Stomach smooth muscle (tissue), 2 donors: Measurements from ENCODE around the gene PWWP2B.

ENCODE experiments used
- H3K27ac ChIP-seq: one replicate; pipeline ENCODE4 v1.7.0; 2013; ENCODE audit warnings: mild to moderate bottlenecking, low read length, inconsistent platforms
- H3K27me3 ChIP-seq, 2 donors: one replicate each; pipeline ENCODE4 v1.7.0; 2013; ENCODE audit warnings: low read length in 2 of 2; ENCODE audit not compliant: insufficient read depth in 2 of 2, control insufficient read depth in 1 of 2
- H3K36me3 ChIP-seq, 2 donors: one replicate each; pipeline ENCODE4 v1.7.0; 2013; ENCODE audit warnings: low read length in 2 of 2; ENCODE audit not compliant: control insufficient read depth in 2 of 2, insufficient read depth in 2 of 2
- H3K4me1 ChIP-seq: one replicate; pipeline ENCODE4 v1.7.0; 2013; ENCODE audit warnings: low read length; ENCODE audit not compliant: control insufficient read depth, insufficient read depth
- H3K4me3 ChIP-seq, 2 donors: one replicate each; pipeline ENCODE4 v1.7.0; 2013; ENCODE audit warnings: low read length in 2 of 2
- H3K9ac ChIP-seq, 2 donors: one replicate each; pipeline ENCODE4 v1.7.0; 2013; ENCODE audit warnings: low read length in 2 of 2, mild to moderate bottlenecking in 1 of 2
- H3K9me3 ChIP-seq, 2 donors: one replicate each; pipeline ENCODE4 v1.7.0; 2013; ENCODE audit warnings: low read length in 2 of 2; ENCODE audit not compliant: control insufficient read depth in 2 of 2
- donor health status: healthy.
- donor health status: Pancreatic carcinoma.

The PWWP2B gene

DNA sequence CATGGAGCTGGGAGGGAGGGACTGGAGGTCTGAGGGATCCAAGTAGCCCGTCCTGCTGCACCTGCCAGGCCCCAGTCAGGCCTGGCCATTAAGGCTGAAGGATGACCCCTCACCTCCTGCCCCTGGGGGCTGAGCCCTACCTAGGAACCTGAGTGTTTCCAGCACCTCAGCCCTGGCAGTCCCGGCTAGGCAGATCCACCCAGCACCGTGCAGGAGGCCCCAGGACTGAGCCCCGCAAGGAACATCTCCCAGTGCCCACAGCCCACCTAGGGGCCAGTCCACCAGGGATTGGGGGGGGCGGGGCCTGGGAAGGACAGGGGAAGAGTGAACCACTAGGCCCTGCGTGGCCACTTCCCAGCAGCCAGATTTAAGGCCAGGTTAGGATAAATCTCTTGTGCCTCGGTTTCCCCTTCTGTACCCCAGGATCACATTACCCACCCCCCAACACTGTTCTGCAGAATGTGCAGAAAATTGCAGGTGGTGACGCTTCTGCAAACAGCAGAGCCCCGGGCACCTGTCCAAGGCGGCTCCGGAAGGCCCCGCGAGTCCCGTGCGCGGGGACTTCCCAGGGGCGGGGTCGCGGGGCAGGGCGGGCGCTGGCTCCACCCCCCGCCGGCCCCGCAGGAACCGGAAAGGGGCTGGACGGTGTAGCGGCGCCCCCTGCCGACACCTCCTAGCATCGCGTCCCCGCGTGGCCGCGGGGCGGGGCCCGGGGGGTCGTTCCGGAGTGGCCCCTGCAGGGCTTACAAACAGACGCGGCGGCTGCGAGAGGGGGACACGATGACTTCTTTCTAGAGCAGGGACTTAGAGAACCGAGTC, 55.9 kb downstream of the PWWP2B start:
- H3K27ac ChIP-seq: no peak overlapping the region
- H3K27me3 ChIP-seq: no peaks in the 10 kb centered on the region
- peak overlapping the region in 1 of 2 donors; percentile 51 for H3K9ac ChIP-seq
- no peaks in the 10 kb centered on the region for H3K36me3 ChIP-seq
- peaks cover 15% of the 10 kb centered on the region for H3K4me1 ChIP-seq
- no peaks in the 10 kb centered on the region for H3K9me3 ChIP-seq
- H3K4me3 ChIP-seq: peak overlapping the region; percentile 35 to 61

DNA sequence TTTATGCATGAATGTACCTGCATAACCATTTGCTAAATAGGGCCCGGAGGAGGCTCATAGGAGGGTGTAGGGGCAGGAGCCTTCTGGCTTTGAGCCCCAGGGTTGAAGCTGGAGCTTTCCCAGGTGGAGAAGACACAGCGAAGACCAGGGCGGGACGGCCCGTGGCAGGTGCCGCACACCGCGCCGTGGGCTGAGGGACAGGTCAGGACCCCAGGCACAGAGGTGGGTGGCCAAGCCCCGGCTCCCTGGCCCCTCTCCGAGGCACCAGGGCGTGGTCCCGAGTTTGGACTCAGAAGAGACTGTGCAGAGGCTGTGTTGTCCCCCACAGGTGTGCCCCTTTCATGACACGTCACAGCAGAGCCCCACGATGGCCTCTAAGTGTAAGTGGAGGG, 56.5 kb downstream of the PWWP2B start:
- Histone ChIP-seq H3K27me3 (no peaks in the 10 kb centered on the region), H3K4me1 (peaks cover 18% of the 10 kb centered on the region), H3K9ac (peak overlapping the region in 1 of 2 donors; percentile 51), H3K36me3 (no peaks in the 10 kb centered on the region), H3K9me3 (no peaks in the 10 kb centered on the region), H3K27ac (no peak overlapping the region), H3K4me3 (peak overlapping the region; percentile 31 to 61)

DNA sequence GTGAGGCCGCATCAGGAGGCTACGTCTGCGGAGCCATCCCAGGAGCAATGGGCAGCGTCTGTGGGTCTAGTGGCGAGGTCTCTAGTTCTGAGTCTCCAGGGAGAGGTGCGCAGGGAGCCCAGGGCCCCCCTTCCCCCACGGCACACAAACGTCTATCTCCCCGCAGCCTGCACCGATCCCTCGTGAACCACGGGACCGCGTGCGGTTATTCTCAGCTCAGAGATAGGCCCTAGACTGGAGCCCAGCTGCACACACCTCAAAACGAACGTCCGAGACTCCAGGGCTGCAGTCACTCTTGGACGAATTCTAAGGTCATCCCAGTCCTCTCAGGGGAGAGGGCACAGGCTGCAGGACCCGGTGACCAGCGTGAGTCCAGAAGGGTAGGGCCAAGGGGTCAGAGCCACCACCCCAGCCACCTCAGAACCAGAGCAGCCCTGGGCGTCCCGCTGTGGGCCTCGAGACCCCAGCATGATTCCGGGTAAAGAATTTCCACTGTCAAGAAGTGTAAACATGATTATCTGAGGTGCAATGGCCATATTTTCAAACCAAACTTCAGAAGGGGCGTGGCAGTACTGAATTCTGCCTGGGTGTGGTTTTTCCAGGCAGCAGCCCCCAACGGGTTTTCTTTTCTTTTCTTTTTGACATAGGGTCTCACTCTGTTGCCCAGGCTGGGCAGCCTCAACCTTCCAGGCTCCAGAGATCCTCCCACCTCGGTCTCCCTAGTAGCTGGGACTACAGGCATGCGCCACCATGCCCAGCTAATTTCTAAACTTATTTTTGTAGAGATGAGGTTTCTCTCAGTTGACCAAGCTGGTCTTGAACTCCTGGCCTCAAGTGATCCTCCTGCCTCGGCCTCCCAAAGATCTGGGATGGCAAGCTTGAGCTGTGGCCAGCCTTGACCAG, 57.5 kb downstream of the PWWP2B start:
- Histone ChIP-seq H3K9ac (no peak overlapping the region), H3K27ac (no peak overlapping the region), H3K4me3 (no peak overlapping the region), H3K4me1 (peaks cover 24% of the 10 kb centered on the region), H3K9me3 (no peaks in the 10 kb centered on the region), H3K36me3 (no peaks in the 10 kb centered on the region), H3K27me3 (no peaks in the 10 kb centered on the region)

DNA sequence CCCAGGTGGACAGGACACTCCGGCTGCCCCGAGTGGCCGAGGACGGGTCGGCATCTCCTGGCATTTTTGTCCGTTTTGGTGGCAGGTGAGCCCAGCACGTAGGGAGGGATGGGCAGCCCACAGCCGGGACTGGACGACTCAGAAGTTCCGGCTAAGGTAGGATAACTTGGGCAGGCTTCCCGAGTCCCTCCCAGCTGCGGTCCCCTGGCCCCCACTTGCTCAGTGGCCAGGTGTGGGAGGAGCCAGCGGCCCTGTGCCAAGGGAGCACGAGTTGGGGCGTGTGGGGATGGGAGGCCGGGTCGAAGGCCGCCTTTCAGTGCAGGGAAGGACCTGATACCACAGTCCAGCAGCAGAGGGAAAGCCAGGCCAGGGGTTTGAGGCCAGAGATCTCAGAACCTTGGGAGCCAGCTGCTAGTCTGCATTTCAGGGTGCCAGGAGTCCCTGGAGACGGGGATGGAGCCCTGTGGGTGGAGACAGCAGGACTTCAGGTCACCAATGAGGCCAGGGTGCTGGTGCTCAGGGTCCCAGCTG, 58.5 kb downstream of the PWWP2B start:
- Histone ChIP-seq H3K4me1 (peaks cover 24% of the 10 kb centered on the region), H3K4me3 (no peak overlapping the region)

DNA sequence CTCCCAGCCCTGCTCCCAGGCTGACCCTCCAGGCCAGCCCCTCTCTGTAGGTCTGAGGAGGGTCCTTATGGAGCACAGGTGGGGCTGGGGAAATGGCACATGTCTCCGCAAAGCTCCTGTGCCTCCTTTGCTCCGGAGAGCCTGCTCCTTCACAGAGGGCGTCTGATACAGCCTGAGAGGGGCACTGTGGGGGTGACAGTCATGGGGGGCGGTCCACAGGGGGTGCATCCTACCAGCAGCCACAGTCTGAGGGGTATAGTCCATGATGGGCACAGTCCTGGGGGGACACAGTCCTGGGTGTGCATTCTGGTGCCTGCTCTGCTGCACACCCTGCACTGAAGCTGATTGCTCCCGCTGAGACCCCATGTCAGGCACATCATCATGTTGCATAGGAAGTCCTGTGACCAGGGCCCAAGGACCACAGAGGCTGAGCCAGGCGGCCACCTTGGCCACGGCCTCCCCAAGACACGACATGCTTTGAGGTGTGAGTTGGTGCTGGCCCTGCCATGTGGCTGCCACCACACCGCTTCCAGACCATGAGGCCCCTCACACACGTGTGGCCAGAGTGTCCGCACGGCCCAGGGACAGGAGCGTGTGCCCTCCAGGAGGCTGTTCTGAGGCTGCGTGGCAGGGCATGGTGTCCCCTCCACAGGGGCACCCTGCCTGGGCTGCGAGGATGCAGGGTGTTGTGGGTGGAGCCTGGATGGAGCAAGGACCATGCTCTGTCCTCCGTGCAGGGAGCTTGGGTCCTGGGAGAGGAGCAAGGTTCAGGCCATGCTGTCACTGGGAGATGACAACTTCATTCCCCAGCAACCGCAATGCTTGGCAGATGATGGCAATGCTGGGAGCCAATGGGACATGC, 59.2 kb downstream of the PWWP2B start:
- H3K4me3 ChIP-seq: no peak overlapping the region
- H3K9ac ChIP-seq: no peak overlapping the region
- H3K9me3 ChIP-seq: no peaks in the 10 kb centered on the region
- H3K27me3 ChIP-seq: no peaks in the 10 kb centered on the region
- no peak overlapping the region for H3K27ac ChIP-seq
- peaks cover 24% of the 10 kb centered on the region for H3K4me1 ChIP-seq
- no peaks in the 10 kb centered on the region for H3K36me3 ChIP-seq

More for the DNA sequence above, 58.5 kb downstream of the PWWP2B start:
- Histone ChIP-seq H3K9me3 (no peaks in the 10 kb centered on the region), H3K36me3 (no peaks in the 10 kb centered on the region), H3K27me3 (no peaks in the 10 kb centered on the region), H3K27ac (no peak overlapping the region), H3K9ac (no peak overlapping the region)

DNA sequence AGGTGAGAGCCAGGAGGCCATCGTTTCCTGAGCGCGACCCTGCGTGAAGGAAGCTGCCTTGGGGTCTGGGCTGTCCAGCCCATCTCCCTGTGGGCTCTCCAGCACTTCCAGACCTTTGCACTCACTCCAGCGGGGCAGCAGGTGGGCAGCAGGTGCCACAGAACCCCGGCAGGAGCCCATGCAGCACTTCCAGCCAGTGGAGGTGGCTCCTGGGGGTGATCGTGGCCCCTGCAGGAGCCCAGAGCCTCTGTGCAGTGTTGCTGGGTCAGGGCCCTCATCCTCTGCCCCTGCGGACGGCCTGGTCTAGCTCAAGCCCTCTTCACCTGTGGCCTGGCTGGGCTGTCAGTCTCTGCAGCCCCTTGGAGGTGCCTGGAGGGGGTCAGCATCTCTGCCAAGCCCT, 59.9 kb downstream of the PWWP2B start:
- H3K9ac ChIP-seq: no peak overlapping the region
- H3K4me1 ChIP-seq: peaks cover 24% of the 10 kb centered on the region
- no peak overlapping the region for H3K27ac ChIP-seq
- no peaks in the 10 kb centered on the region for H3K27me3 ChIP-seq
- H3K9me3 ChIP-seq: no peaks in the 10 kb centered on the region
- H3K4me3 ChIP-seq: no peak overlapping the region
- no peaks in the 10 kb centered on the region for H3K36me3 ChIP-seq

DNA sequence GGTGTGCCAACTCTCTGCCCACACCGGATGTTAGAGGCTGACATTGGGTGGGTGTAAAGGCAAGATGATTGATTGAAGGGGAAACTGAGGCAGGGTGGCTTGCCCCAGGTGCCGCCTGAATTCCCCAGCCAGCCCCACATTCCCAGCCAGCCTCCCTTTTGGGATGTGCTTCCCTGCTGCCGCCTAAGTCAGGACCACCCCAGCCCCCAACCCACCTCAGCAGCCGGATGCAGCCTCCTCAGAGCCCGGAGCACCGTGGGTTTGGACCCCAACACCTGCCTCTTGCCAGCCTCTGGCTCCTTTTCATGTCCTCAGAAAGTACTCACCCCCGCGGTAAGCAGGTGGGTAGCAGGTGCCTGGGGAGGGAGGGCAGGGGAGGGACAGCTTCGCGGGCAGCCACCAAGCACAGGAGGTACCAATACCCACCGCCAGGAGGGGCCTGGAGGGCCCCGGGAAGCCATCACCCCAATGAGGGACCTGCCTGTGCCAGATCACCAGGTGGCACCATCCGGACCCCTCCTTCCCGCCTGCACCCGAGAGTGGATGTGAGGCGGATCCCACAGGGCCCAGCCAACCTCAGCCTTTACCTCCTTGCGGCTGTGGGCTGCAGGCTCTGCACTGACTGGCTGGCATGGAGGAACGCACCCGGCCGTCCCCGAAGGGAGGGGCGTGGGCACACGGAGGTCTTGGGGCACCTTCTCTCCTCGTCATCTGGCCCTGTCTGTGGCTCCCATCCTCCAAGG, 60.5 kb downstream of the PWWP2B start:
- Histone ChIP-seq H3K27me3 (no peaks in the 10 kb centered on the region), H3K4me3 (no peak overlapping the region), H3K27ac (no peak overlapping the region), H3K4me1 (peaks cover 20% of the 10 kb centered on the region), H3K36me3 (no peaks in the 10 kb centered on the region), H3K9ac (no peak overlapping the region), H3K9me3 (no peaks in the 10 kb centered on the region)

DNA sequence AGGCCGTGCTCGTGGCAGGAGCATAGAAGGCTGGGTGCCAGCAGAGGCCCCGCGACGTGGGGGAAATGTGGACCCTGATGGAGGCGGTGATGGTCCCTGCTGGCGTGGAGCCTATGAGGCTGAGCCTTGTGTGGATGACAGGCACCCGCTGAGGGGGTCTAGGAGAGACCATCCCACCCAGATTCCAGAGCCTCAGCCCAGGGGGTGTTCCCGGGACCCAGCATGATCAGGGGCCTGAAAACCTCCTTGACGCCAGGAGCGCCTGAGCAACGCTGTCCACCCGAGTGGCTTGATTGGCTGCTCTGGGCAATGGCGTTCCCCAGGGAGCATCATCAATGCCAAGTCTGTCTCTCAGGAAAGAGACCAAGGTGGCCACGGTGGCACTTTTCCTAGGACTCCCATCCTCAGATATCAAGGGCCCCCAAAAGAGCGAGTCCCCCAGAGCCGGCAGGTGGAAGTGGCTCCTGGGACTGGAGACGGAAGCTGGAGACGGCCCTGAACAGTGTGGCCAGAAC, 61.1 kb downstream of the PWWP2B start:
- Histone ChIP-seq H3K9ac (no peak overlapping the region), H3K36me3 (no peaks in the 10 kb centered on the region), H3K4me1 (peaks cover 19% of the 10 kb centered on the region), H3K27me3 (no peaks in the 10 kb centered on the region), H3K4me3 (no peak overlapping the region), H3K9me3 (no peaks in the 10 kb centered on the region), H3K27ac (no peak overlapping the region)

DNA sequence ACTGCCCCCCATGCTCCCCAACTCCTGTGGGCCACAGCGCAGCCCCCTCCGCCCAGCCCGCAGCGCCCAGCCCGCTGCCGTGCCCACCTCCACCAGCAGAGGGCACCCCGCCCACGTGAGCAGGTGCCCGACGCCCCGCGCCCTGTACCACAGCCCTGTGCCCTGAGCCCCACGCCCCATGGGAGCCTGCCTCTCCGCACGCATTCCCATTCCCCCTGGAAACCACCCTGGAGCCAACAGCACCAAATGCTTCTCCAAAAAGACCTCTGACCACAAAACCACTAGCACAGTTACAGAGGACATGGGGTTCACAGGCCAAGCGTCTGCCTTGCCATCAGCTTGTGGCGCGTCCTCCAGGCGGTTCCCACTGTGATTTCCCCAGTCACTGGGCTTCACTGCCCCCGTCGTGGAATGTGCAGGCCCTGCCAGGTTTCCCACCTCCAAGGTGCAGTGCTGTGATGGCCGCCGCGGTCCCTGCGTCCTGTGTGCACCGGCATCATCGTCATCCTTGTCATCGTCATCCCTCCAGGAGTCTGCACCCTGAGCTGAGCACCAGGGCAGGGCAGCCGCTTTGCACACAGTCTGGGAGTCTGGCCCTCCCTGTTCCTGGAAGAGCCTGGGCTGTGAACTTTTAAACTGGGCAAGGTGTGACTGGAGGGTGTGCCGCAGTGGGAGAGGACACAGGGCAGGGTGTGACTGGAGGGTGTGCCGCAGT, 61.7 kb downstream of the PWWP2B start:
- Histone ChIP-seq H3K4me3 (peak overlapping the region in 1 of 2 donors; percentile 52), H3K36me3 (no peaks in the 10 kb centered on the region), H3K9ac (no peak overlapping the region), H3K27ac (no peak overlapping the region), H3K4me1 (peaks cover 18% of the 10 kb centered on the region), H3K9me3 (no peaks in the 10 kb centered on the region), H3K27me3 (no peaks in the 10 kb centered on the region)
